Adrenal gland (tissue), 12 donors: ENCODE results near the gene PASD1. TPM values are rescaled to one million over a fixed set of nuclear protein-coding genes. Genes with fewer than 3 reads are reported as not detected.
"Not testable (repeated sequence)": the region's sequence is repeated elsewhere in the genome, so short reads cannot be mapped to it uniquely, and the experiment has no call there.

Experiments used
- DNase-seq, 7 donors: peaks; one replicate each; pipeline ENCODE4 v3.0.0-alpha.2; 2019 to 2020
- H3K27ac ChIP-seq, 5 donors: fragments of 200-600 bp; sonication (generic) in 4 of 5; 1 replicate in 3 of 5; 2 replicates in 2 of 5; pipeline versions ENCODE4 v1.5.1 to v1.8.0; 2016 to 2020; ENCODE audit warnings: mild to moderate bottlenecking in 1 of 5
- H3K27me3 ChIP-seq: fragments of 200-600 bp; 2 replicates; pipeline ENCODE4 v1.8.0; 2021
- H3K36me3 ChIP-seq, 2 donors: fragments of 200-600 bp; replicated peaks in 1 of 2; 1 replicate in 1 of 2; 2 replicates in 1 of 2; pipeline versions ENCODE4 v1.5.1 to v1.8.0; 2018 to 2022
- H3K4me1 ChIP-seq, 2 donors: fragments of 200-600 bp; replicated peaks in 1 of 2; 1 replicate in 1 of 2; 2 replicates in 1 of 2; pipeline versions ENCODE4 v1.5.1 to v1.8.0; 2018 to 2021
- H3K4me3 ChIP-seq, 4 donors: fragments of 200-600 bp; sonication (generic) in 3 of 4; one replicate each; pipeline ENCODE4 v1.5.1; 2016 to 2018
- H3K9me3 ChIP-seq, 3 donors: fragments of 200-600 bp; sonication (generic) in 1 of 3; replicated peaks in 1 of 3; 1 replicate in 2 of 3; 2 replicates in 1 of 3; pipeline versions ENCODE4 v1.5.1 to v1.8.0; 2016 to 2021
- CTCF ChIP-seq, 6 experiments: fragments of 450-650 bp in 4 of 6; fragments of 200-600 bp in 2 of 6; sonication (generic) in 1 of 6; IDR thresholded peaks; 1 replicate in 5 of 6; 2 replicates in 1 of 6; pipeline versions ENCODE4 v1.5.1 to v1.8.0; 2016 to 2021; ENCODE audit warnings: antibody characterized with exemption in 6 of 6, mild to moderate bottlenecking in 2 of 6, moderate library complexity in 1 of 6
- POLR2A ChIP-seq, 2 donors: fragments of 450-650 bp; IDR thresholded peaks; one replicate each; pipeline ENCODE4 v1.6.1; 2017; ENCODE audit warnings: antibody characterized with exemption in 2 of 2, mild to moderate bottlenecking in 2 of 2, moderate library complexity in 1 of 2
- WGBS, 4 donors: extraction: QIAGEN DNeasy Blood & Tissue Kit in 2 of 4; methylation state at CpG; one replicate each; pipeline versions ENCODE4 v1.1.5 to v1.1.7; 2013 to 2017; 5-methylcytosine and 5-hydroxymethylcytosine counted together
- intact Hi-C, 2 donors: fragments of 100-400 bp; cut with DNase I; formaldehyde crosslinking; loops; one replicate each; pipeline versions ENCODE4 v1.14.1 to v1.15.0; 2022 to 2023
- polyA plus RNA-seq, 3 donors: library from polyadenylated mRNA; stranded (reverse); fragments of 200-250 nt in 2 of 3; fragments of 350-450 nt in 1 of 3; fragmentation: Illumina TruSeq in 1 of 3; extraction: RNeasy Lipid Tissue Mini Kit (QIAGEN cat#74804) in 1 of 3; gene quantifications; one replicate each; pipeline ENCODE4 v1.2.3, GENCODE V29; 2013 to 2014
- total RNA-seq, 9 donors: library from RNA; depleted of rRNA in 4 of 9; stranded (reverse); fragments of >200 nt in 4 of 9; fragments of 120-200 nt in 1 of 9; fragmentation: NEBNext Ultra II Directional in 1 of 9; extraction: Animal tissue kit (Norgen Biotek cat#: 25700) in 1 of 9; gene quantifications; one replicate each; pipeline versions ENCODE4 v1.1.0 to v1.2.4, GENCODE V29; 2013 to 2023
- donor health status: healthy with polysubstance abuse.
- donor health status: Bipolar disorder and iron deficiency.
- donor health status: DM: yes; HTN: yes; CAD: no.
- donor health status: DM: no; HTN: no; CAD: no.
- donor health status: DM: no; HTN: no; CAD: no.
- donor health status: DM: yes; HTN: yes; CAD: no.

Gene PASD1
- total and polyA plus RNA-seq, 12 donors, result 0.17 TPM; not detected in 11

DNA sequence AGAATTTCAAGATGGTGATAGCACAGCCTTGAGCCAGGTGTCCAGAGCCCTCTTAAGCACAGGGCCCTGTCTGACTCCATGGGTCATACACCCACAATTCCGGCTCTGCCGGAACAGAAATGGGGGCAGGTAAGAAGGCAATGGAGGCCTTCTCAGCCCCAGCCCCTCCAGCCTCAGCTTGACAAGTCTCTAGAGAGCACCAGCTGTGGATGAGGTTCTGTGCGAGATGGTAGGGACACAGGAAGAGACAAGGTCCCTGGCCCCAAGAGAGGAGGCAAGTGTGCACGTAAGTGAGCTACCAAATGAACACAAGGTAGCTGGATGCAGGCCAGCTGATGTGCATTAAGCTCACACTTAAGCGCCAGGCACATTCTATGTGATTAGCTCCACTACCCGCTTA lies 129.3 kb downstream of the PASD1 start:
- H3K4me3 ChIP-seq, result no peak overlapping the region
- no peaks in the 10 kb centered on the region for H3K4me1 ChIP-seq
- no peak for DNase-seq
- peaks cover 19% of the 10 kb centered on the region for H3K27me3 ChIP-seq
- intact Hi-C loops, result no loop called here
- WGBS, 4 donors, result 86 to 93% (median 88%) methylated on average over 6 of the region's 6 CpGs; no CpG with 5 or more reads in 1 of the 4 donors
- H3K9me3 ChIP-seq, result no peaks in the 10 kb centered on the region
- H3K36me3 ChIP-seq, result no peaks in the 10 kb centered on the region
- H3K27ac ChIP-seq, result no peak overlapping the region
- no peak for TF ChIP-seq POLR2A (IDR thresholded peaks at IDR 0.05)
- TF ChIP-seq CTCF (IDR thresholded peaks at IDR 0.05), result no peak

DNA sequence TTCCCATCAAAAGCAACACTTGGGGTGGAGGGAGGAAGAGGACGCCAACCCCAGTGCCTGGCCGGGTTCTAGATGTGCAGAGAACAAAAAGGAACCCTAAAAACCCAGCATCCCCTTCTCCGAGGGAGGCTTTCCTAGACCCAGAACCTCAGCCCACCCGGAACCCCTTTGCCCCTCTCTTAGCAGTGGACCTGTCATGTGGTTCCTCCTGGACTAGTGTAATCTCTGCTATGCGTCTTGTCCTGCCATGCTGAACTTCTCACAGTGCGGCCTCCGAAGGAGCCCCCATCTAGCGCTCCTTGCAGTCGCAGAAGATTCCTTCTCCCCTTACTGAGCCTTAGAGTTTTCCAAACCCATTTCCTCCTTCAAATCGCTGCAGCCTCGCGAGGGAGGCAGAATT lies 130.6 kb downstream of the PASD1 start:
- Histone ChIP-seq H3K27ac (no peak overlapping the region), H3K4me1 (no peaks in the 10 kb centered on the region), H3K4me3 (no peak overlapping the region), H3K9me3 (no peaks in the 10 kb centered on the region), H3K27me3 (peaks cover 19% of the 10 kb centered on the region), H3K36me3 (no peaks in the 10 kb centered on the region)
- 66 to 71% (median 67%) methylated on average over 10 to 12 of the region's 12 CpGs for WGBS, 4 donors
- no peak for DNase-seq
- TF ChIP-seq POLR2A (IDR thresholded peaks at IDR 0.05) (no peak), CTCF (IDR thresholded peaks at IDR 0.05) (no peak)
- intact Hi-C loops, result no loop called here

- Histone ChIP-seq H3K4me1 (no peaks in the 10 kb centered on the region), H3K36me3 (no peaks in the 10 kb centered on the region), H3K27ac (no peak within 1 kb of the TSS), H3K9me3 (no peaks in the 10 kb centered on the region), H3K27me3 (peaks cover 19% of the 10 kb centered on the region), H3K4me3 (no peak within 1 kb of the TSS)
- intact Hi-C loops, result no loop called here
- 6 to 55% (median 27%) methylated on average over 25 to 93 of the region's 100 CpGs; no CpG with 5 or more reads in 1 of the 4 donors for WGBS, 4 donors
- no peak for TF ChIP-seq CTCF (IDR thresholded peaks at IDR 0.05)
- no peak for DNase-seq
These were observed 131.4 kb downstream of the PASD1 start, which contains the start of gene PRRG3 for GRCh38 chrX:151694661-151695582. TSS of gene PRRG3 (plus strand) at chrX:151695458. CDS start at chrX:151698815, 3,357 bp downstream.

GRCh38 chrX:151695583-151696340 lies 132.3 kb downstream of the PASD1 start:
- H3K27ac ChIP-seq, result no peak overlapping the region
- no peak overlapping the region for H3K4me3 ChIP-seq
- intact Hi-C loops, result no loop called here
- H3K9me3 ChIP-seq, result no peaks in the 10 kb centered on the region
- DNase-seq, result no peak
- WGBS, 4 donors, result 27 to 54% (median 42%) methylated on average over 13 to 19 of the region's 19 CpGs
- peaks cover 19% of the 10 kb centered on the region for H3K27me3 ChIP-seq
- no peaks in the 10 kb centered on the region for H3K36me3 ChIP-seq
- H3K4me1 ChIP-seq, result no peaks in the 10 kb centered on the region
- no peak for TF ChIP-seq POLR2A (IDR thresholded peaks at IDR 0.05)
- no peak for TF ChIP-seq CTCF (IDR thresholded peaks at IDR 0.05)

GRCh38 chrX:151697082-151697481 lies 133.6 kb downstream of the PASD1 start:
- DNase-seq, H3K9me3 ChIP-seq, H3K4me3 ChIP-seq, intact Hi-C loops, H3K27ac ChIP-seq, H3K4me1 ChIP-seq, H3K36me3 ChIP-seq: not testable (repeated sequence)
- H3K27me3 ChIP-seq, result peaks cover 19% of the 10 kb centered on the region
- WGBS, 4 donors, result 82 to 94% (median 89%) methylated on average over 8 of the region's 8 CpGs
